Prostate gland (tissue), 2 donors: ENCODE measurements around the gene FAM20B.

Experiments
- POLR2A ChIP-seq: fragments of 450-650 bp; IDR thresholded peaks from one replicate; pipeline ENCODE4 v1.6.1; 2016; ENCODE audit warnings: antibody characterized with exemption, mild to moderate bottlenecking
- POLR2AphosphoS5 ChIP-seq: sonication (generic); formaldehyde crosslinking; IDR thresholded peaks from one replicate; pipeline ENCODE4 v1.6.1; 2017; ENCODE audit warnings: antibody characterized with exemption
- TF ChIP-seq, protein P1 (sequence below), 4 experiments: fragments of 200-600 bp in 2 of 4; fragments of 450-650 bp in 2 of 4; sonication (generic) in 2 of 4; IDR thresholded peaks; 1 replicate in 3 of 4; 2 replicates in 1 of 4; pipeline ENCODE4 v1.5.1; 2016 to 2019; ENCODE audit warnings: antibody characterized with exemption in 4 of 4, mild to moderate bottlenecking in 2 of 4, moderate library complexity in 2 of 4

DNA sequence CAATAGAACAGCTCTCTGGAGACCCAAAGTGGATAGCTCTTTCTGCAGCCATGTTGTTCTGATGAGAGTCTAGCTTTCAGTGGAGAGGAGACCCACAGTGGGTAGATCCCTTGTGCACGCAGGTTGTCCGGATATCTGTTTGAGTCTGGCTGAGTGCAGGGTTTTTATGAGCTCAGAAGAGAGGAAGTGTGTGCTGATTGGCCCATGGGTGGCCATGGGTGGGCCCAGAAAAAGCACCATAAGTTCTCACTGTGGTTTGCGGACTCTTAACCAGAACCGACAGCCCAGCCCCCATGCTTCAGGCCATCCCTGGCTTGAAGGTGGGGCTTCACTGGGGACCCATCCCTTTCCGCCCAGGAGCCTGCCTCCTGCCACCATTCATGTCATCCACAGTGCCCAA, 17.0 kb downstream of the FAM20B start:
- TF ChIP-seq, protein P1, sequence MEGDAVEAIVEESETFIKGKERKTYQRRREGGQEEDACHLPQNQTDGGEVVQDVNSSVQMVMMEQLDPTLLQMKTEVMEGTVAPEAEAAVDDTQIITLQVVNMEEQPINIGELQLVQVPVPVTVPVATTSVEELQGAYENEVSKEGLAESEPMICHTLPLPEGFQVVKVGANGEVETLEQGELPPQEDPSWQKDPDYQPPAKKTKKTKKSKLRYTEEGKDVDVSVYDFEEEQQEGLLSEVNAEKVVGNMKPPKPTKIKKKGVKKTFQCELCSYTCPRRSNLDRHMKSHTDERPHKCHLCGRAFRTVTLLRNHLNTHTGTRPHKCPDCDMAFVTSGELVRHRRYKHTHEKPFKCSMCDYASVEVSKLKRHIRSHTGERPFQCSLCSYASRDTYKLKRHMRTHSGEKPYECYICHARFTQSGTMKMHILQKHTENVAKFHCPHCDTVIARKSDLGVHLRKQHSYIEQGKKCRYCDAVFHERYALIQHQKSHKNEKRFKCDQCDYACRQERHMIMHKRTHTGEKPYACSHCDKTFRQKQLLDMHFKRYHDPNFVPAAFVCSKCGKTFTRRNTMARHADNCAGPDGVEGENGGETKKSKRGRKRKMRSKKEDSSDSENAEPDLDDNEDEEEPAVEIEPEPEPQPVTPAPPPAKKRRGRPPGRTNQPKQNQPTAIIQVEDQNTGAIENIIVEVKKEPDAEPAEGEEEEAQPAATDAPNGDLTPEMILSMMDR (IDR thresholded peaks at IDR 0.05): no peak
- TF ChIP-seq POLR2A: no peak
- no peak for TF ChIP-seq POLR2AphosphoS5
